HepG2 (cell line): Measurements from ENCODE around the gene FAM83D. TPM values are rescaled to one million over a fixed set of nuclear protein-coding genes. Genes with fewer than 3 reads are reported as not detected.

Experiments
- AKAP8 ChIP-seq: sonication (generic); formaldehyde crosslinking; IDR thresholded peaks from 2 replicates; pipeline ENCODE4 v1.5.1; 2020; ENCODE audit warnings: mild to moderate bottlenecking, missing genetic modification reagents
- ARNT ChIP-seq: fragments of 450-650 bp; IDR thresholded peaks from 2 replicates; pipeline ENCODE4 v1.6.1; 2017
- ATF5 ChIP-seq: sonication (generic); formaldehyde crosslinking; IDR thresholded peaks from 2 replicates; pipeline ENCODE4 v1.4.0; 2020; ENCODE audit warnings: mild to moderate bottlenecking, low read depth, missing genetic modification reagents
- GMEB2 ChIP-seq: IDR thresholded peaks from 2 replicates; pipeline ENCODE4 v1.6.1; 2016; ENCODE audit warnings: missing biosample characterization, missing genetic modification reagents, low read depth
- HCFC1 ChIP-seq: fragments of 150-350 bp; IDR thresholded peaks from 2 replicates; pipeline ENCODE4 v1.6.1; 2014; ENCODE audit warnings: low read depth, low read length
- HNF4G ChIP-seq, 2 experiments: sonication (generic) in 1 of 2; formaldehyde crosslinking in 1 of 2; IDR thresholded peaks; 2 replicates each; pipeline versions ENCODE4 v1.4.0 to v1.6.1; 2011 to 2020; ENCODE audit warnings: borderline replicate concordance in 2 of 2, low read depth in 2 of 2, mild to moderate bottlenecking in 2 of 2, low read length in 1 of 2, missing genetic modification reagents in 1 of 2, moderate library complexity in 1 of 2
- KDM2A ChIP-seq: sonication (generic); formaldehyde crosslinking; IDR thresholded peaks from 2 replicates; pipeline ENCODE4 v1.4.0; 2020; ENCODE audit warnings: low read depth, missing genetic modification reagents, borderline replicate concordance
- LRRFIP1 ChIP-seq: sonication (generic); formaldehyde crosslinking; conservative IDR thresholded peaks from 2 replicates; pipeline ENCODE4 v1.4.0; 2020; ENCODE audit warnings: missing genetic modification reagents
- NR2C2 ChIP-seq: sonication (generic); formaldehyde crosslinking; IDR thresholded peaks from 2 replicates; pipeline ENCODE4 v1.4.0; 2020; ENCODE audit warnings: missing genetic modification reagents, mild to moderate bottlenecking, moderate library complexity, borderline replicate concordance
- PAX8 ChIP-seq: sonication (generic); formaldehyde crosslinking; IDR thresholded peaks from 2 replicates; pipeline ENCODE4 v1.8.0; 2022; ENCODE audit warnings: mild to moderate bottlenecking, missing genetic modification reagents, borderline replicate concordance
- PHF8 ChIP-seq: sonication (generic); formaldehyde crosslinking; IDR thresholded peaks from 2 replicates; pipeline ENCODE4 v1.5.0; 2020; ENCODE audit warnings: missing genetic modification reagents
- TFDP2 ChIP-seq: sonication (generic); formaldehyde crosslinking; IDR thresholded peaks from 2 replicates; pipeline ENCODE4 v1.4.0; 2020; ENCODE audit warnings: missing genetic modification reagents
- ZNF276 ChIP-seq: sonication (generic); formaldehyde crosslinking; IDR thresholded peaks from 2 replicates; pipeline ENCODE4 v1.4.0; 2020; ENCODE audit warnings: mild to moderate bottlenecking, low read depth, missing genetic modification reagents
- ZNF431 ChIP-seq: sonication (generic); formaldehyde crosslinking; IDR thresholded peaks from 2 replicates; pipeline ENCODE4 v1.9.0; 2022; ENCODE audit warnings: missing genetic modification reagents, low read depth, mild to moderate bottlenecking, borderline replicate concordance
- ZNF670 ChIP-seq: sonication (generic); formaldehyde crosslinking; IDR thresholded peaks from 2 replicates; pipeline ENCODE4 v1.8.0; 2022; ENCODE audit warnings: mild to moderate bottlenecking, missing genetic modification reagents, borderline replicate concordance
- ZNF720 ChIP-seq: sonication (generic); formaldehyde crosslinking; IDR thresholded peaks from 2 replicates; pipeline ENCODE4 v1.4.0; 2020; ENCODE audit warnings: missing genetic modification reagents
- ZNF770 ChIP-seq: sonication (generic); formaldehyde crosslinking; IDR thresholded peaks from 2 replicates; pipeline ENCODE4 v1.5.0; 2020; ENCODE audit warnings: mild to moderate bottlenecking, missing genetic modification reagents
- polyA plus RNA-seq, 8 experiments: library from polyadenylated mRNA; depleted of rRNA in 3 of 8; stranded (reverse) in 7 of 8; unstranded in 1 of 8; fragments of >200 nt; fragmentation: Illumina TruSeq in 4 of 8; extraction: Trizol in 4 of 8; gene quantifications; 2 replicates each; pipeline versions ENCODE4 v1.2.1 to v1.2.3, GENCODE V29; 2011 to 2016; ENCODE audit warnings: low read depth in 4 of 8, missing spikeins in 1 of 8, mixed read lengths in 1 of 8; ENCODE audit not compliant: insufficient read depth in 1 of 8
- total RNA-seq, 5 experiments: library from RNA; depleted of rRNA; stranded (reverse); fragments of >200 nt; fragmentation: Illumina TruSeq; extraction: Trizol; gene quantifications; 2 replicates each; pipeline ENCODE4 v1.2.3, GENCODE V29; 2016; ENCODE audit warnings: low read depth in 1 of 5

FAM83D gene
- total and polyA plus RNA-seq, 2 of the 13 experiments (the other 11 are each of a cell fraction or from before 2014, with no cell fraction given) = 51.4 to 64.0 TPM

- TF ChIP-seq ZNF720 (0 out of 2 replicates have a peak, but pooled peaks have one; percentile 75), LRRFIP1 (no peak), ARNT (no peak), ATF5 (CRISPR knock-in tag) (0 out of 2 replicates have a peak, but pooled peaks have one; percentile 83), PAX8 (no peak), NR2C2 (CRISPR knock-in tag) (peak; percentile 82), ZNF276 (peak; percentile 86; the same call in 1 of the 2 replicates), AKAP8 (CRISPR knock-in tag) (peak; percentile 74), GMEB2 (no peak), ZNF670 (CRISPR knock-in tag) (peak; percentile 84; the same call in 1 of the 2 replicates), TFDP2 (peak; percentile 97), ZNF431 (peak; percentile 57; the same call in 1 of the 2 replicates), KDM2A (CRISPR knock-in tag) (peak; percentile 97), HNF4G (IDR thresholded peaks at IDR 0.05; ENCODE audit: borderline replicate concordance, low read depth, low read length) (peak; percentile 79), HNF4G (CRISPR knock-in tag; IDR thresholded peaks at IDR 0.05; ENCODE audit: borderline replicate concordance, low read depth) (peak; percentile 86), HCFC1 (no peak), ZNF770 (CRISPR knock-in tag) (peak; percentile 47; the same call in 1 of the 2 replicates), PHF8 (peak; percentile 98)
These were observed at the start of gene FAM83D (continued) for GRCh38 chr20:38926142-38926933.
